Thymus (tissue), 11 donors: Measurements from ENCODE around the gene TOPBP1. TPM values are rescaled to one million over a fixed set of nuclear protein-coding genes. Genes with fewer than 3 reads are reported as not detected.
A peak's percentile ranks its signal among the peaks of the same experiment; 100 is the strongest.

Experiments used
- DNase-seq, 9 donors: peaks; one replicate each; pipeline ENCODE4 v3.0.0-alpha.2; 2013; ENCODE audit warnings: low spot score in 9 of 9, low read depth in 6 of 9, missing footprints in 1 of 9
- H3K27ac ChIP-seq, 2 donors: one replicate each; pipeline ENCODE4 v1.5.1; 2013; ENCODE audit warnings: control low read depth in 1 of 2, low read depth in 1 of 2, low read length in 1 of 2, mild to moderate bottlenecking in 1 of 2, moderate library complexity in 1 of 2
- H3K27me3 ChIP-seq, 2 donors: one replicate each; pipeline ENCODE4 v1.5.1; 2013; ENCODE audit warnings: low read length in 1 of 2; ENCODE audit not compliant: control insufficient read depth in 2 of 2, insufficient read depth in 1 of 2
- H3K36me3 ChIP-seq, 2 donors: one replicate each; pipeline ENCODE4 v1.5.1; 2013; ENCODE audit warnings: low read length in 1 of 2, mild to moderate bottlenecking in 1 of 2, moderate library complexity in 1 of 2; ENCODE audit not compliant: control insufficient read depth in 2 of 2, insufficient read depth in 2 of 2
- H3K4me1 ChIP-seq, 2 donors: one replicate each; pipeline ENCODE4 v1.5.1; 2013; ENCODE audit warnings: low read length in 2 of 2; ENCODE audit not compliant: control insufficient read depth in 2 of 2, insufficient read depth in 2 of 2
- H3K4me3 ChIP-seq, 2 donors: one replicate each; pipeline ENCODE4 v1.5.1; 2013; ENCODE audit warnings: low read length in 2 of 2, control low read depth in 1 of 2, mild to moderate bottlenecking in 1 of 2
- H3K9me3 ChIP-seq, 2 donors: one replicate each; pipeline ENCODE4 v1.5.1; 2013; ENCODE audit warnings: low read length in 1 of 2, mild to moderate bottlenecking in 1 of 2; ENCODE audit not compliant: control insufficient read depth in 2 of 2, insufficient read depth in 1 of 2
- WGBS: extraction: QIAGEN DNeasy Blood & Tissue Kit; methylation state at CpG from one replicate; pipeline ENCODE4 v1.1.7; 2013; 5-methylcytosine and 5-hydroxymethylcytosine counted together
- polyA plus RNA-seq: library from polyadenylated mRNA; stranded (reverse); fragments of 200-250 nt; gene quantifications from one replicate; pipeline ENCODE4 v1.2.3, GENCODE V29; 2013
- total RNA-seq: library from RNA; stranded (reverse); fragments of 120-200 nt; gene quantifications from one replicate; pipeline ENCODE4 v1.2.4, GENCODE V29; 2013
- donor health status: healthy.

TOPBP1 gene
- total and polyA plus RNA-seq, 2 donors: 18.0 to 74.4 TPM

DNA sequence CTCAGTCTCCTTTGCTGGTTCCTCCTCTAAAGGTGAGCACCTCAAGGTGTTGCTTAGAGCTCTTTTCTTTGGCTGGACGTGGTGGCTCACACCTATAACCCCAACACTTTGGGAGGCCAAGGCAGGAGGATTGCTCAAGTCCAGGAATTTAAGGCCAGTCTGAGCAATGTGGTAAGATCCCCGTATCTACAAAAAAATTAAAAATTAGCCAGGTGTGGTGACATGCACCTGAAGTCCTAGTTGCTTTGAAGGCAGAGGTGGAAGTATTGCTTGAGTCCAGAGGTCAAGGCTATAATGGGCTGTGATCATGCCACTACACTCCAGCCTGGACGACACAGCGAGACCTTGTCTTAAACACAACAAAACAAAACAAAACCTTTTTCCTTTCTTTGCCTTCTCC lies 28.3 kb downstream of the TOPBP1 start:
- no peak for DNase-seq
- H3K9me3 ChIP-seq: no peaks in the 10 kb centered on the region
- peaks cover 35 to 90% of the 10 kb centered on the region in 2 donors for H3K36me3 ChIP-seq
- no peaks in the 10 kb centered on the region for H3K4me1 ChIP-seq
- H3K27ac ChIP-seq: no peak overlapping the region
- WGBS: 98% methylated on average over 4 of the region's 4 CpGs
- no peak overlapping the region for H3K4me3 ChIP-seq
- H3K27me3 ChIP-seq: no peaks in the 10 kb centered on the region

DNA sequence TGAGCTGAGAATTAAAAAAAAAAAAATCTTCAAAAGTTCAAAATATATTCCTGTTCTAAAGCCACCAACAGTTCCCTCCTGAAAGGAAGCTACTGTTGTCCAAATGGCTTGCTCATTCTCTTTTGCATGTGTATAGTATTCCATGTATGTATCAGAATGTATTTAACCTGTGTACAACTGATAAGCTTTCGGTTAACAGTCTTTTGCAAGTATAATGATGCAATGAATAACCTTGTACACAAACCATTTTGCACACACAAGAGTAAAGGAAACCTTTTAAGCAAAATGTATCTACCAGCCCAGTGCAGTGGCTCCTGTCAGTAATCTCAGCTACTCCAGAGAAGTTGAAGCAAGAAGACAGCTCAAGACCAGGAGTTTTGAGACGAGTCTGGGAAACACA lies 32.6 kb downstream of the TOPBP1 start:
- no peak for DNase-seq

DNA sequence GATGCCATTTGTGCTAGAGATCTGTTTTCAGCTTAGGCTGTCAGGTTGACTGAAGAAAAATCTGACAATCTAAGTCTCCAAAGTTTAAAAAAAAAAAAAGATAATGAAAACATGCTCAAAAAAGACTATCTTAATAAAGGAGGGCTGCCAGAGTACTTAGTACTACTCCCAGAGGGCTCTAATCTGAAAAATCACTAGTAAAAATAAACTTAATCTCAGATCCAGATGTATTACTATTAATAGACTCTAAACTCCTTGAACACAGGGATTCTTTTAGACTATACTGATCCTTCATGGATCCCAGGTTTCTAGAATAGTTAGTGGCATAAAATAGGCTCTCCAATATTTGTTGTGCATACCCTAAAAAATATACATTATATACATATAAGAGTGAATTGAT lies 34.0 kb downstream of the TOPBP1 start:
- Histone ChIP-seq H3K27me3 (no peaks in the 10 kb centered on the region), H3K4me1 (no peaks in the 10 kb centered on the region), H3K27ac (no peak overlapping the region), H3K4me3 (no peak overlapping the region), H3K9me3 (no peaks in the 10 kb centered on the region), H3K36me3 (peaks cover 25 to 85% of the 10 kb centered on the region in 2 donors)
- DNase-seq: no peak

More for the DNA sequence above, 32.6 kb downstream of the TOPBP1 start:
- no peak overlapping the region for H3K4me3 ChIP-seq
- peaks cover 30 to 87% of the 10 kb centered on the region in 2 donors for H3K36me3 ChIP-seq
- no peaks in the 10 kb centered on the region for H3K27me3 ChIP-seq
- WGBS: 98% methylated on average over 2 of the region's 2 CpGs
- no peak overlapping the region for H3K27ac ChIP-seq
- no peaks in the 10 kb centered on the region for H3K9me3 ChIP-seq
- H3K4me1 ChIP-seq: no peaks in the 10 kb centered on the region

DNA sequence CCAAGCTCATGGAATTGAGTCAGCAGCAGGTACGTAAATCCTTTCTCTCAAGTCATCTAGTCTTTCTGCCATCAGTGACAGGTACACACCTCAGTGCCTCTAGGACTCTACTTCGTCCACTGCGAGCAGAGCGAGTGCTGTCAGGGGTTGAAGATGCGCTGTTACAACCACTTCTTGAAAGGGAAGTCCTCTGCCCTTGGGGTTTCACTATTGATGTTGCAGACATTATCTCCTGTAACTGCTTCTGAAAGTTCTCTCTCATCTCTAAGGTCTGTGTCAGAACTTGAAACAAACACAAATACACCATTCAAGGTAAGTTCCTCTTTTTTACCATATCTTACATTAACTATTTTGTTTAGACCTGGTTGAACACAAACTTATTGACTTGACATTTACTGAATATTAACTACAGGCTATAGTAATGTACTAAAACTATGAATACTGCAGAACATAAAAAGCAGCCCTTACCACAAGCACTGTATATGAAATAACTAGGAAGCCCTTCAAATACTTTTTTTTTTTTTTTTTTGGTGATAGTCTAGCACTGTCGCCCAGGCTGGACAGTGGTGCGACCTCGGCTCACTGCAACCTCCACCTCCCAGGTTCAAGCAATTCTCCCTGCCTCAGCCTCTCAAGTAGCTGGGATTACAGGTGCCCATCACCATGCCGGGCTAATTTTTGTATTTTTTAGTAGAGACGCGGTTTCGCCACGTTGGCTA lies 41.5 kb downstream of the TOPBP1 start:
- Histone ChIP-seq H3K9me3 (no peaks in the 10 kb centered on the region), H3K4me3 (no peak overlapping the region), H3K27me3 (no peaks in the 10 kb centered on the region), H3K36me3 (peaks cover 25 to 78% of the 10 kb centered on the region in 2 donors), H3K27ac (no peak overlapping the region), H3K4me1 (no peaks in the 10 kb centered on the region)
- peak in 2 of 9 donors; percentile 1 to 24 for DNase-seq
- 97% methylated on average over 13 of the region's 13 CpGs for WGBS

DNA sequence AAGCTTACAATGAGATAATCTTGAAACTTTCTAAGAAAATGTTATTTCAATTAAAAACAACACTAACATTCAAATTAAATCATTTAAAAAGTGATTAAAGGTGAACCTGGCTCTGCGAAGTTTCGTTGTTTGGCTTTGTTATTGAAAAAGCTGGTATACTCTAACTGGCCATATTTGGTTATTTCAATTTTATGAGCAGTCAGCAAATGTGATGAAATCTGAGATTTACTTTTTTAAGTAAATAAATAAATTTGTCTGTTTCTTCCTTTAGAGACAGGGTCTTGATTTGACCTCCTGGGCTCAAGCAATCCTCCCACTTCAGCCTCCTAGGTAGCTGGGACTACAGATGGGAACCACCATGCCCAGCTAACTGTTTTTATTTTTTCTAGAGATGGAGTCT lies 50.2 kb downstream of the TOPBP1 start:
- H3K36me3 ChIP-seq: peaks cover 27 to 82% of the 10 kb centered on the region in 2 donors
- no peak overlapping the region for H3K4me3 ChIP-seq
- no peaks in the 10 kb centered on the region for H3K9me3 ChIP-seq
- H3K27me3 ChIP-seq: no peaks in the 10 kb centered on the region
- H3K4me1 ChIP-seq: no peaks in the 10 kb centered on the region
- over 99% methylated on average over 2 of the region's 2 CpGs for WGBS
- H3K27ac ChIP-seq: no peak overlapping the region
- DNase-seq: no peak

DNA sequence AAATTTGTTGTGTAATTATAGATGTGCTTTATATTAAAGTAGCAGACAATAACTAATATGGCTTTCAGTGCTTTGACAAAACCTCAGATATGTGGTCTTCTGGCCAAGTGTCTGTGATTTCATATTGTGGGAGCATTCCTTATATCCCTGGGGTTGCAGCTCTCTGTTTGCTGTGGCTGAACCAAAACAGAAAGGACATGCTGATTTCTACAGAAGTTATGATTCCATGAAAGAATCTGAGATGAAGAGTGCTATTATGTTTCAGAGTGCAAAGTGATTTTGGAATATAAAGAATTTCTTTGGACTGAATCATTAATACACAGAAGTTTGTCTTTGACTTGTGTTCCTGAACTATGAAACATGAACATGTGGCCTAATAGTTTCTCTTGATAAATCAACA lies 51.7 kb downstream of the TOPBP1 start:
- H3K27me3 ChIP-seq: no peaks in the 10 kb centered on the region
- H3K4me3 ChIP-seq: no peak overlapping the region
- DNase-seq: no peak
- no peaks in the 10 kb centered on the region for H3K9me3 ChIP-seq
- no peak overlapping the region for H3K27ac ChIP-seq
- peaks cover 23 to 78% of the 10 kb centered on the region in 2 donors for H3K36me3 ChIP-seq
- no peaks in the 10 kb centered on the region for H3K4me1 ChIP-seq

DNA sequence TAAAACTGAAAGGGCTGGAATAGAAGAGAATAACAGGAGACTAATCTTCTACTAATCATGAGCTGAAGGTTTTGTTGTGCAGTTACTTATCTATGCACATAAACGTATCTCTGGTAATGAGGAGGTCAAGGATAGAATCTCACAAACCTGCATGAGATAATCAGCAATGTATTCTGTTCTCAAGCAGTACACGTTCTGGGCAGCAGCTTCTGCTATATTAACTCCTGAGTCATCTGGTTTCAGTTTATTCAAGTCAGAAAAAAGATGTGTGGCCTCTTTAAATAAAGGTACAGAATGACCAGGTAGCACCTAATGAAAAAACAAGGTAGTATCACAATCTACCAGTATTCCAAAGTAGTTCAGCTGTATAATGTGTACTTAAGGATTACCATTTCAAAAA lies 53.4 kb downstream of the TOPBP1 start:
- DNase-seq: no peak
- H3K27me3 ChIP-seq: no peaks in the 10 kb centered on the region
- H3K36me3 ChIP-seq: peaks cover 26 to 79% of the 10 kb centered on the region in 2 donors
- no peak overlapping the region for H3K4me3 ChIP-seq
- no peaks in the 10 kb centered on the region for H3K9me3 ChIP-seq
- no peak overlapping the region for H3K27ac ChIP-seq
- H3K4me1 ChIP-seq: no peaks in the 10 kb centered on the region
- 95% methylated on average over 2 of the region's 2 CpGs for WGBS

DNA sequence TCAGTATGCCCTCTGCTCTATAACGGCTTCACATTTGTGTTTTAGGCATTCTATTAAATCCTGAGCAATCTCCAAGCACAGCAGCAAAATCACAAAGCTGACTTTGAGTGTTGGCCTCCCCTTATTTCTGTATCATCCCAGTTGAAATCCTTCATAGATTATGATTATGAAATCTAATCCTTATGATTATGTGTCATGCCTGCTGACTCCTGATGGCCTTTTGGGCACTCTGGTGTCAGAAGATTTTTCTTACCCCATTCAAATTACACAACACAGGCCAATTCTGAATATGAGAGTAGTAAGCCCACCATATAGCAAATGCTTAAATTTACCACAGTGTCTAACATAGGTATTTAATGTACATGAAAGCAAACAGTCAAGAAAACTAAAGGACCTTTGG lies 53.9 kb downstream of the TOPBP1 start:
- no peaks in the 10 kb centered on the region for H3K27me3 ChIP-seq
- H3K36me3 ChIP-seq: peaks cover 26 to 74% of the 10 kb centered on the region in 2 donors
- no peak overlapping the region for H3K4me3 ChIP-seq
- H3K9me3 ChIP-seq: no peaks in the 10 kb centered on the region
- no peaks in the 10 kb centered on the region for H3K4me1 ChIP-seq
- no peak overlapping the region for H3K27ac ChIP-seq
- WGBS: 99% methylated on average over 1 of the region's 1 CpG
- no peak for DNase-seq

DNA sequence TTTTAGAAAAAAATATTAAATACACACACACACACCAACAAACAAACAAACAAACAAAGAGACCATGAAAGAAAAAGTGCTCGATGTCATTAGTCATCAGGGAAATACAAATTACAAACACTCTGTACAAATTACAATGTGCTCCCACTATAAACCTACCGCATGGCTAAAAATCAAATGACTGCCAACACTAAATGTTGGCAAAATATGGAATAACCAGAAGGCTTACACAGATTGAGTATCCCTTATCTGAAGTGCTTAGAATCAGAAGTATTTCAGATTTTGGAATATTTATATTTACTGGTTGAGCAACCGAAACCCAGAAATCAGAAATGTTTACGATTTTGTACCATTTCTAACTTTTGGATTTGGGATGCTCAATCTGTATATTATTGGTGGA lies 54.8 kb downstream of the TOPBP1 start:
- H3K4me1 ChIP-seq: no peaks in the 10 kb centered on the region
- DNase-seq: no peak
- H3K9me3 ChIP-seq: no peaks in the 10 kb centered on the region
- peaks cover 22 to 75% of the 10 kb centered on the region in 2 donors for H3K36me3 ChIP-seq
- H3K27ac ChIP-seq: no peak overlapping the region
- WGBS: 99% methylated on average over 4 of the region's 4 CpGs
- H3K27me3 ChIP-seq: no peaks in the 10 kb centered on the region
- no peak overlapping the region for H3K4me3 ChIP-seq
